Stimulated activated CD8-positive, alpha-beta memory T cell treated with anti-CD3 and anti-CD28 coated beads, Interleukin-7, amount 100 ng/mL, for 48 hours (primary cell): ENCODE measurements around the gene DVL2.

Experiments
- DNase-seq, 2 donors: peaks; one replicate each; pipeline ENCODE4 v3.0.0-alpha.2; 2020; ENCODE audit warnings: low read depth in 1 of 2; ENCODE audit errors: extremely low read depth in 1 of 2

The DVL2 gene

GRCh38 chr17:7234083-7234951, at the start of gene DVL2:
TSS of gene DVL2 (minus strand) at chr17:7234517. CDS start at chr17:7234262, 255 bp downstream.
- DNase-seq, result peak; percentile 91

- no peak for DNase-seq
Observed at GRCh38 chr17:7283471-7284216, 49.3 kb upstream of the DVL2 start.

DNA sequence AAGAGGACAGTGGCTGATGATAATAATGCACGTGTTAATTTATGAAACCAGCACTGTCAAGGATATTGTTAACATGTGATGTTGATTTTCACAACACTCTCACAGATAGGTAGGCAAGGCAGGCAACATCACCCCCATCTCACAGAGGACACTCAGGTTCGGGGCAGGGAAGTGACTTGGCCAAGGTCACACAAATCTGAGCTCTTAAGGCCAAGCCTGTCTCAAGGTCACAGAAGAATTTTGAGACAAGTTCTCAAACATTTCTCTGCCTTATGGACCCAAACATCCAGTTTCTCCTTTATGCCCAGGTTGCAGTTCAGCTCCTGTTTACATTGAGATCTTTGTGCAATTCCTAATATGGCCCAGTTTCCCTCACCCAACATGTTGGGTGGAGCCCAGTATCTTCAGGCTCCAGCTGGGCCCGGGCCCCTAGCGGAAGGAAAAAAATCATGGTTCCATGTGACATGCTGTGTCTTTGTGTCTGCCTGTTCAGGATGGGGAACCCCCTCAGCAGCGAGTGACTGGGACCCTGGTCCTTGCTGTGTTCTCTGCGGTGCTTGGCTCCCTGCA, 48.5 kb upstream of the DVL2 start:
- no peak for DNase-seq

DNA sequence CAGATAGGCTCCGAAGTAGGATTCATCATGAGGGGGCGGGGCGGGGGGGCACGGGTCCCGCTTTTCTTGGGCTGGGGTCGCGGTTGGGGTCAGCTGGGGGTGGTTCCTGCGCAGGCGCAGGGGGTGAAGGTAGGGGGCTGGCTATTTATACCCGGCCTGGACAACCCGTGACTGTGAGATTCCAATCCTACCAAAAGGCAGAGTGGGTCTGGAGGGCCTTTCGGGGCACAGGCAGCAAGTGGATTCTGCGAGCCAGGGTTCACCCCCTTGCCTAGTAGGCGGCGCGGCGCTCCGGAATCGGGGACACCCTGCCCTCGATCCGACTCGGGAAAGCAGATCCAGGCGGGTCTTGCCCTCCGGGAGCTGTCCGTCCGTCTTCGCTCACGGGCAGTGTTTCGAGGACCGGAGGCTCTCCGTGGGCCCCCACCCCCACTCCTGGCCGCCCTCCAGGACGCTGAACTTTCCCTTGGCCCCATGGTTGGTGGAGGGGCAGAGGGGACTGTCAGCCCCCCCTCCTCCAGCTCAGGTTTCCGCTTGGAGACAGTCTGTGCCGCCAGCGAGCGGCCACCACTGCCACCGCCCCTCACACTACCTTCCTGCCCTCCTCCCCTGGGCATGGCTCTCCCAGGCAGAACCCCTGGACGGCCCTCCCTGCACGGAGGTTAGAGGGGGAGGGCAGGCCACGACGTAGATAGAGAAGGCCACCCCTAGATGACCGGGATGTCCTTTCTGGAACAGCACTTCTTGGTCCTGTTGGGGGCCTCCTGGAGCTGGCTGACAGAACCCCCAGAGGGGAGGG, 47.8 kb upstream of the DVL2 start:
- no peak for DNase-seq

GRCh38 chr17:7281074-7281952, 47.0 kb upstream of the DVL2 start, which contains the start of gene SLC2A4:
TSS of gene SLC2A4 (plus strand) at chr17:7281718. CDS start at chr17:7281935, 217 bp downstream.
- DNase-seq, result peak; percentile 78 to 90

GRCh38 chr17:7280519-7281073, 46.3 kb upstream of the DVL2 start:
- peak; percentile 60 to 67 for DNase-seq

DNA sequence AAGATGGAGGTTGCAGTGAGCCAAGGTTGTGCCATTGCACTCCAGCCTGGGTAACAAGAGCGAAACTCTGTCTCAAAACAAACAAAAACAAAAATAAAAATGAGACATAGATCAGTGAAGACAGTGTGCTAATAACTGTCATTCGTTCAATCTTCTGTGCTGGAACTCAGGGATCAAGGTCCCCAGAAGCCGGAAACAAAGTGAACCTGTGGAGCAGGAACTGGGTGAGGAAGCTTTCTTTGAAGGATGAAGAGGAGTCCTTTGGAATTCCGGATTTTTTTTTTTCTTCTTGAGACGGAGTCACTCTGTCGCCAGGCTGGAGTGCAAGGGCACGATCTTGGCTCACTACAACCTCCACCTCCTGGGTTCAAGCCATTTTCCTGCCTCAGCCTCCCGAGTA, 45.1 kb upstream of the DVL2 start:
- DNase-seq, result no peak

GRCh38 chr17:7266784-7267183, 32.5 kb upstream of the DVL2 start:
- DNase-seq, result no peak

GRCh38 chr17:7263801-7264078, 29.4 kb upstream of the DVL2 start:
- DNase-seq, result no peak

GRCh38 chr17:7262935-7263800, 28.9 kb upstream of the DVL2 start:
- no peak for DNase-seq

DNA sequence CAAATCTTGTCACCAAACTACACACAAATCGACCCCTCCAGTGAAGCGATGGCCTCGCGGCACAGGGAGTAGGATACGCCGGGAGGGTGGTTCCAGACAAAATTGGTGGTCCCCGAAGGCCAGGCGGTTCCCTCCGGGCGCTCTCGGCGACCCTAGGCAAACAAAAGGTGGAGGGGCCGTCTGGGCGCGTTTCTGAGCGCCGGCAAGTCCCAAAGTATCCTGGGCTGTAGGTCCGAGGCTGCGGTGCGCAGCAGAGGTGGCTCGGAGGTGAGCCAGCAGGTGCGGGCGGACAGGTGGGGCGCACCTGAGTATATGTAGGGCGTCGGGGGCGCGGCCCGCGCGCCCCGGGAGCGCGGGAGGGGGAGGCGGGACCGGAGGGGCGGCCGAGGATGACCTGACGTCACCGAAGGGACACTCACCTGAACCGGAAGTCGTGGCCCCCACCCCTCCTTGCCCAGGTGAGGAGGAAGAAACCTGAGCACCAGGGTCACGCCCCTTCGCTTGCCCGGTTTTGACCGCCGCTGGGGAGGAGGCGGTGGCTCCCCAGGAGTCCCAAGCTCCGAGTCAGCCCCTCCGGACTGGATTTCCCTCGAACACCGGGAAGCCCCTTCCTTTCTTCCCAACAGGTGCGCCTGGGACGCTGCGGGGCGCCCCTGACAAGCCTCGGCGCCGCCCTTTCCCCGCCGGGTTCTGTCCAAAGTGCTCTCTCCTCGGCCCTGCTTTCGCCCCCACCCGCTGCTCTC, 28.0 kb upstream of the DVL2 start, which contains the start of gene CLDN7:
Gene CLDN7 (minus strand): TSS at position 287 of the 743 bp plus-strand sequence. CDS start 435 bp downstream, outside the sequence.
- no peak for DNase-seq

DNA sequence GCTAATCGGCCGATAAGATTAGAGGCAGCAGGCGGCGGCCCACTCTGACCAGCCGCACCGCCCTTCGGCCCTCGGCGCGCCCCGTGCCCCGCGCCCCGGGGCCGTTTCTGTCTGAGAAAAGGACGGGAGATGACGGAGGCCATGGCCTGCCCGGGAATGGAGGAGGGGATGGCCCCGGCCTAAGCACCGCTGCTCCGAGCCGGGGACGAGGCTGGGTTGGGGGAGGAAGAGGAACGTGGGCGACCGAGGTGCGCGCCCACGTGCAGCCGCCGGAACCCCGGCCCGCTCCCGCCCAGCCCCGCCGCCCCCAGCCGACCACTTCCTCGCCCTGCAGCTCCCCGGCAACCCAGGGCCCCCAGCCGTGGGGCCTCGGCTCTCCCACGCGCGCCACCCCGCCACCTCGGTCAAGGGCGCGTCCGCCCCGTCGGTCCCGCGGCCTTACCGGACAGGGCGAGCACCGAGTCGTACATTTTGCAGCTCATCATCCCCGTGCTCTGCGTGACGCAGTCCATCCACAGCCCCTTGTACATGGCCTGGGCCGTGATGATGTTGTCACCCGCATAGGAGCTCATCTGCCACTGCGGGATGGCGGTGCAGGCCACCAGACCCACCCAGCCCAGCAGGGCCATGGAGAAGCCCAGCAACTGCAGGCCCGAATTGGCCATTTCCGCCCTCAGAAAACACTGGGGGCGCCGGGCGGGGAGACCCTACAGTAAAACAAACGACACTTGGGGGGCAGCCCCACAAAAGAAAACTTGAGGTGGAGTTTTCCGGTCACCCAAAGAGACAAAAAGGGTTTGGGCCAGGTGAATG, 27.3 kb upstream of the DVL2 start:
- no peak for DNase-seq

GRCh38 chr17:7260651-7261378, 26.5 kb upstream of the DVL2 start:
- DNase-seq, result no peak

- DNase-seq, result no peak
Observed at GRCh38 chr17:7260151-7260550, 25.8 kb upstream of the DVL2 start.

DNA sequence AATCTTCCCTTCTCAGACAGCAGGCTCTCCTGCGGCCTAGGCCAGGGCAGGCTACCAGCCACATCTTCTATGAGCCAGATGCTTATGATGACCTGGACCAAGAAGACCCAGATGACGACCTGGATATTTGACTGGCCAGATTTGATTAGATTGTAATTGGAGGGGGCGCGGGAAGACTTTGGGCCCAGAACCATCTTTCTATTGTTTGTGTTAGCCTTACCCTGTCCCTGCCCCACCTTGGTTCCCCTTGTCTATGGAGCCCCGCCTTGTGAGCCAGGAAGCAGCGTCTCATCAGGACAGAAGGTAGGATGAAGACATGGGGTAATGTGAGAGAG, 25.2 kb upstream of the DVL2 start:
- DNase-seq, result no peak

DNA sequence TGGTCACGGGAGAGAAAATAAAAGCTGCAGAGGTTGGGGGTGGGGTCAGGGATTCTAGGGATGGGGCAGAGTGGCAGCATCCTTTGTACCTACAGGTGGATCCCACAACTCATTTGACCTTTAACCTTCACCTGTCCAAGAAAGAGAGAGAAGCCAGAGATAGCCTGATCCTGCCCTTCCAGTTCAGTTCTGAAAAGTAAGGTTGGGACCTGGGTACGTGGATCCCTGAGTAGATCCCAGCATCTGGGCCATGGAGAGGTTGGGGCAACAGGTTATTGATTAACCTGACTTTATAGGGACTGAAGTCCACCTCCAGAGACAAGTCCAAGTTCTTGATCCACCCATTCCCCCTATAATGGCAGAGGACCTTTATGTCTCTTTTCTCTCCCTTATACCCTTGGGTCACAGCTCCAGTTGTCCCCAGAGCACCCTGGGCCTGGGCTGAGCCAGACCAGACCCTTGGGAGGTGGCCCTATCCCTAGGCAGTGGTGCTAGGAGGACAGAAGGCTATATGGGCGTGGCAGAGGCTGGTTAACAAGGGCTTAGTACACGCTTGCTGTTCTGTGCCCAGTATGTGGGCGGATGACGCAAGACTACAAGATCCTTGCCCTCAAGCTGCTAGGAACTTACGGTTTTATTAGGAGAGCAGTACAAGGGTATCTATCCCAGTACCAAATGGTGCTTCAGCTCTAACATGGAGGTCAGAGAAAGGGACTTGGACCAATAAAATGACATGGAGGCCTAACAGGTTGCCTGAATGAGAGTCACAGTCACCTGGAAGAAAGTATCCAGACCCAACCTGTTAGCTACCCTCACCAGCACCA, 24.6 kb upstream of the DVL2 start:
- DNase-seq, result no peak
